ENCODE measurements around the gene SLC5A10.

SLC5A10 gene

DNA sequence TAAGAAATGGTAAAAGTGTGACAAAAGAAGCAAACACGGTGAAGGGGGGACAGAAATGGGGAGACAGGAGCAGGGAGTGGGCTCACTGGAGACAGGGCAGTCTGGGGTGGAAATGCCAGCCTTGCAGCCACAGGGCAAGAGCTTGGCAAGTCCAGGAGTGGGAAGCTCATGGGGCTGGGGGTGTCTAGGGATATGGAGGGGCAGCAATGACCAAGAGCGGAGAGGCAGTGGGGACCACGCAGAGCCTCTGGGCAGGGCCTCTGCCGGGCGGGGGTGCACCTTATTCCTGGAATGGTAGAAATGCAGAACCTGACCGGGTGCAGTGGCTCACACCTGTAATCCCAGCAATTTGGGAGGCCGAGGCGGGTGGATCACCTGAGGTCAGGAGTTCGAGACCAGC is 12.6 kb downstream of the SLC5A10 start:
- no peak for DNase-seq (ENCODE audit: low spot score)

DNA sequence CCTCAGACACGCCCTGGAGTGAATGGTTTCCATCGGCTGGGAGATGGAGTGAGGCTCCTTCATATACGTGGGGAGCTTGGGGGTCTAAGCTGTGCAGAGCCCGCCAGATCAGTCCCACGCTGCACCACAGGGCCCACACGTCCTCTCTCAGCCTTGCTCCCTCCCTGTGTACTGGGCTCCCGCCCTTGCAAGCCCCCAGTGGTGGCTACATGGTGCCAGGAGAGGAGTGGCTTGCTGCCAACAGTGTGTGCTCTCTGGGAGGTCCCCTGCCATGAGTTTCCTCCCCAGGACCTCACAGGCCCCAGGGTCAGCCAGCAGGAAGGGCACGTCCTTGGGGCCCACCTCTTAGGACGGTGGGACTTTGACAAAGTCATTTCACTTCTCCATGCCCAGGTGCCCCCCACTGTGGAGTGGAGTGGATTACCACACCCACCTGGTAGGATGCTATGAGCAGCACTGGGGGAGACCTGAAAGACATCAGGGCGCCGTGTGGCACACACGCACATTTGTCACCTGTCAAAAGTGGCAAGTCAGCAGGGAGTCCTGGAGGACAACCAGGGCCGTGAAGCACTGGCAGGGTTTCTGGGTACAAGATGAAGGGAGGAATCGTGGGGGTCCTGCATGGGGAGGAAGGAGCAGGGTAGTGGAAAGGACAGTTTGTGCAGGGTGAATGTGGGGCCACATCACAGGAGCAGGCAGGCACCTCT is 13.7 kb downstream of the SLC5A10 start:
- DNase-seq (ENCODE audit: low spot score): no peak

DNA sequence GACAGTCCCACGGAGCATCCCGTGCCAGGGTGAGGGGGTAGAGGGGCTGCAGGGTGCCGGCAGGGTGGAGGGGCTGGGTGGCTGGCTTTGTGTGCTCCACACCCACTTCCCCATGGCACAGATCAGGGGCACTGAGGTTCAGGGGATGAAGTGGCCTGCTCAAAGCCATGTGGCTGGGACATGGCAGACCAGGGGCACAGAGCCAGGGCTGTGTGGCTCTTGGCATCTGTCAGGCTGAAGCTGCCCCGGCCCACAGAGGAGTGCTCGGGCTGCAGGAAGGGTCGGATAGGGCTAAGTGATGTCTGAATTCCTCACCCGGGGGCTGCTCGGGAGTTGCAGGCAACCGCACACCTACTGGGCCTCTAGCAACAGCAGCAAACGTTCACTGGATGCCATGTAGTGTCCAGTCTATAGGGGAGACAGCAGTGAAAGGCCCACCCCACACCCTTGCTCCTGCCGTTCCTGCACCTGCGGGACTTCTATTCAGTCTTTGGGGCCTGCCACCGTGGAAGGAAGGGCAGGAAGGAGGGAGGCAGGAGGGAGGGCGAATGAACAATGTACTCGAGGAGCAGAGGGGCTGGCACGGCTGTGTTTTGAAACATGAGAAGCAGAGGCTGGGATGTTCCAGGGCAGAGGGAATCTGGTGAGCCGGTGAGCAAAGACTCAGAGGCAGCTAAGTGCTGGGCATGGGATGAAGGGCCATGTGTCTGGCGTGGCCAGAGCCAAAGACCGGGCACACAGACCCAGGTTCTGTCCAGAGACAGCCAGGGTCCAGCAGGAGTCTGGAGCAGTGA is 15.1 kb downstream of the SLC5A10 start:
- no peak for DNase-seq (ENCODE audit: low spot score)

DNA sequence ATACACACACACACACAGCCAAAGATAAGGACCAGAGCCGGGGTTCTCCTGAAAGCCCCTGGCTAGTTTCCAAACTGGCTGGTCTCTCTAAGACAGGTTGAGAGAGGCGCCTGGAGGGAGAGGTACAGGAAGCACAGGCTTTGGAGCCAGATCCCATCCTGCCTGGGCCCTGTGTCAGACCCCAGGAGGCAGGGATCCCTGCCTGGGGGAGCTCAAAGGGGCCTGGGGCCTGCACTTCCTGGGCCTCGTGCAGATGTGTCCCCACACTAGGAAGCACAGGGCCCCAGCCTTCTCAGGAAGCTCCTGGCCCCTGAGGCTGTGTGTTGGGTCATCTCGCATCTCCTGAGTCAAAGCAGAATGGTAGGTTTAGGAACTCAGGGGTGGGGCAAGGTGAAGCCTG is 16.0 kb downstream of the SLC5A10 start:
- no peak for DNase-seq (ENCODE audit: low spot score)

DNA sequence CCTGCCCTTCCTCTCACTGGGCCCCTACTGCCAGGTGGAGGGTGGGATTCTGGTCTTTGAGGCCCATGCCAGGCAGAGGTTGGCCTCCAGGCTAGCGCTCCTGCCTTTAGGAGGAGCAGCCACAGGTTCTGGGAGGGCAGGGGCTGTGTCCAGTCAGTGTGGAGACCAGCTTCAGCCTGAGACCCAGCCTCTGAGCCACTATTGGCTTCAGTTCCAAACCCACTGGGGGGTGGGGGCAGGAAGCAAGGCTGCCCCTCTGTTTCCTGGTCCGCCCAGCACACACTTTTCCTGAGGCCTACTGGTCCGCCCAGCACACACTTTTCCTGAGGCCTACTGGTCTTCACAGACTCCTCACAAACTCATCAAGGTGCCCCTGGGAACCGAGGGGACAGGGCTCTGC is 16.4 kb downstream of the SLC5A10 start:
- DNase-seq (ENCODE audit: low spot score): no peak

DNA sequence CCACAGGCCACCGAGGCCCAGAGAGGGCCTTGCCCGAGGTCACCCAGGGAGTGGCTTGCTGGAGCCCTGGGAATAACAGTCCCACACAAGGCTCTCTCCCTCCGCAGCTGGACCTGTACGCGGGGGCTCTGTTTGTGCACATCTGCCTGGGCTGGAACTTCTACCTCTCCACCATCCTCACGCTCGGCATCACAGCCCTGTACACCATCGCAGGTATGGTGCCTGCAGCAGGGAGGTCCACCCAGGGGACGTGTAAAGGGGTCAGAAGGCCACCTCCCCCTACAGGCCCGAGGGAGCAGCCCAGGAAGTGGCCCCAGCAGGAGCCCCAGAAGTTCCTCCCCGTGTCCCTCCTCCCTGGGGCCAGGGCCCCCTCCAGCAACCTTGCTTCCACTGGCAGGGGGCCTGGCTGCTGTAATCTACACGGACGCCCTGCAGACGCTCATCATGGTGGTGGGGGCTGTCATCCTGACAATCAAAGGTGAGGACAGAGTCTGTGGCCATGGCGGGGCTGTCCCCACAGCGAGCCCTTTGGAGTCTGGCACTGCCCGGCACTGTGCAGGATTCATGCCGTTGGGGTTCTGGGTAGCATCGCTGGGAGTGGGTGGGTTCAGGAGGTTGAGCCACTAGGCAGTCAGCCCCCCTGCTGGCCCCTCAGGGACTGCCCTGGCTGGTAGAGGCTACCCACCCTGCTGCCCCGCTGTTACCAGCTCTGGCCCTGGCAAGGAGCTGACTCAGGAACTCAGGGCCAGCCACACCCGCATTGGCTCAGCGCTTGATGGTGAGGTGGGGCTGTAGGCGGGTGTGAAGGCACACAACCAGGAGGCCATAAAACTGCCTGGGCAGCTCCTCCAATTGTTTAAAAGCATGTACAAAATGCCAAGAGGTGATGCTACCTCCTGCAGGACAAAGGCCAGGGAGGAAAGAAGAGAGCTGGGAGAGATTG is 17.3 kb downstream of the SLC5A10 start:
- no peak for DNase-seq (ENCODE audit: low spot score)

DNA sequence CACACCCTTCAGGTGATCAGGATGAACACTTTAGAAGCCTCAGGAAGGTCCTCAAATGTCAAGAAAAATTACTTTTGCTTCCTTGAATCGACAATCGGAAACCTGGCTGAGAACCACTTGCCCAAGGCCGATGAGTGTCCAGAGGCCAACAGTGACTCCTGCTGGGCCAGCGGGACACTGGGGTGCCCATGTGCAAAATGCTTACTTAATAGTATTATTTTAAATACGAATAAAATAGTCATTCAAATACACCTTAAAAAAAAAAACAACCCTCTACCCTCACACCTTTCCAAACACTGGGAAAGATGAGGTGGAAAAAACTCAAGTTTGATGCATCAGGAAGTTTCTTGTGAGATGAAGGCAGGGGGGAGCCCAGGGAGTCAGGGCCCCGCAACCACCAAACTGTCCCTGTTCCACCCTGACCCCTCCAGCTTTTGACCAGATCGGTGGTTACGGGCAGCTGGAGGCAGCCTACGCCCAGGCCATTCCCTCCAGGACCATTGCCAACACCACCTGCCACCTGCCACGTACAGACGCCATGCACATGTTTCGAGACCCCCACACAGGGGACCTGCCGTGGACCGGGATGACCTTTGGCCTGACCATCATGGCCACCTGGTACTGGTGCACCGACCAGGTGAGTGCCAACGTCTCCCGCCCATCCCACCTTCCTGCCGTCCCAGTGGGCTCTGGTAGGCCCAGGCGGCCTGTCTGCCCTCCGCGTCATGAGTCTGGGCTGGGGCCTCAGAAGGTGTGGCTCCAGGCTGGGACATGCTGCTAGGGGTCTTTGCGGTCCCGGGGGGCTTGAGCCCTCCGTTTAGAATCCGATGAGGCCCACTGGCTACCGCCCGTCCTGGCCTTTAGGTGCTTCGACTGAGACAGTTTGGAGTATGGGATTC is 18.9 kb downstream of the SLC5A10 start:
- no peak for DNase-seq (ENCODE audit: low spot score)

DNA sequence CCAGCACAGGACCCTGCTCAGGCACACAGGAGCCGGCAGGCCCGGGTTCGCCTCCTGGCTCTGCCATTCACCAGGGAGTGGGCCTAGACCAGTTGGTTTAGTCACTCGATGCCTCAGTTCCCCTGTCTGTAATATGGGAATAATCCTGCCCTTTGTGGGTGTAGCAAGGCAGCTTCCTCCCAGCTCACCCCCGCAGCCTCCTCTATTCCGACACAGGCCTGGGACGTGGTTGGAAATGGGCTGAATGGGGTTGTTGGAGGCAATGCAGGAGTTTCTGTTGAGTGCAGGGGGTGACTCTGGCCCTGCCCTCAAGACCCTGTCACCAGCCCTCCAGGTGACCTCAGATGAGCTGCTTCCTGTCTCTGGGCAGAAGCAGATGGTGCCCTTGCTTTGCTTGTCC is 19.8 kb downstream of the SLC5A10 start:
- DNase-seq (ENCODE audit: low spot score): no peak

DNA sequence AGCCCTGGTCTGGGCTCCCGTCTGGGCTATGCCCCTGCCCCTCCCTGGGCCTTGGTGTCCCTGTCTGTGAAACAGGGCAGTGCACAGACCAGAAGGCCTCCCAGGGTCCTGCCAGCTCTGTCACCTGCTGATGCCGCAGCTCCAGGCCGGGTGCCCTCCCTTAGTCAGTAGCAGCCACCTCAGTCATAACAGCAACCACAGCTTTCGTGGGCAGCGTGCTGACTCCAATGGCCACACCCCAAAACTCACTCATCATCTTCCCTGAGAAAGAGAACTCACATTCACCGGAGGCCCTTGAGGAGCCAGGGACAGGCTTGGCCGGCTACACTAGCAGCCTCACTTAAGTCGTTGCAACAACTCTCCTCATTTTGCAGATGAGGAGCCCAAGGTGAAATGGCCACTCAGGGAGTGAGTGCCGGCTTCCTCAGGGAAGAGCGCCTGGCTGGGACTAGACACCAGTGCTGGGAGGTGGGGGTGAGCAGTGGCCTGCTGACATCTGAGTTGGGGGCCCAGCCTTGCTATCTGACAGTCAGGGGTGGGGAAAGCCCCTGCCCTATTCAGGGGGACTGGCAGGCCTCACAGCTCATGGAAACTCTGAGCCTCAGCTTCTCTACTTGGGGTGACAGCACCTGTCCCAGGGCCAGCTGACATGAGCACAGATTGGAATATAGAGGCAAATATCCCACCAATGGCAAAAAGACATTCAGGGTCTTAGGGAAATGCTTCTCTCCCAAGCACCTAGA is 22.6 kb downstream of the SLC5A10 start:
- DNase-seq (ENCODE audit: low spot score): no peak

DNA sequence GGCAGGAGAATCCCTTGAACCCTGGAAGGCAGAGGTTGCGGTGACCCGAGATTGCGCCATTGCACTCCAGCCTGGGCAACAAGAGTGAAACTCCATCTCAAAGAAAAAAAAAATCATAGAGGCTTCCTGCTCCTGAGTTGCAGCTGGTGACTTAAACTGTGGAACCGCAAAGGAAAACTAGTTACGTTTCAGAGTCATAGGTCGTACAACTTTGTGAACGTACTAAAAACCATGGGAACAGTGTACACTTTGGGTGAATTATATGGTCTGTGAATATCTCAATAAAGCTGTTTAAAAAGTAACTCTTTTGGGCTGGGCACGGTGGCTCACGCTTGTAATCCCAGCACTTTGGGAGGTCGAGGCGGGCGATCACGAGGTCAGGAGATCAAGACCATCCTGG is 23.6 kb downstream of the SLC5A10 start:
- no peak for DNase-seq (ENCODE audit: low spot score)

DNA sequence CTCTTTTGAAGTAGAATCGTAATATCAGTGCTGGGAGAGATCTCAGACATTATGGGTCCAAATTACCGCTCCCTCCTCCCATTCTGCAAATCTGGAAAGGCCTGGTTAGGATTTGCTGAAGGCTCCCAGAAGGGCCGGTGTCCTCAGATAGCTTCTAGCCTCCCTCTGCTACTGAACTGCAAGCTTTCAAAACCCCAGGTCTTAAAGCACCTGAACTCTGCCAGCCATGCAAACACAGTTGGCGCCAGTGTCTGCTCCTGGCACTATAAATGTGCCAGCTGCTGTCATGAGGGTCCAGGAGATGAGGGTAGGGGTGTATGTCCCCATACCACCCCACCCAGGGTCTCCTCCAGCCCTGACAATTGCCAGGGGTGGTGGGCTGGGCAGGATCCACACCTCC is 24.2 kb downstream of the SLC5A10 start:
- DNase-seq (ENCODE audit: low spot score): no peak

DNA sequence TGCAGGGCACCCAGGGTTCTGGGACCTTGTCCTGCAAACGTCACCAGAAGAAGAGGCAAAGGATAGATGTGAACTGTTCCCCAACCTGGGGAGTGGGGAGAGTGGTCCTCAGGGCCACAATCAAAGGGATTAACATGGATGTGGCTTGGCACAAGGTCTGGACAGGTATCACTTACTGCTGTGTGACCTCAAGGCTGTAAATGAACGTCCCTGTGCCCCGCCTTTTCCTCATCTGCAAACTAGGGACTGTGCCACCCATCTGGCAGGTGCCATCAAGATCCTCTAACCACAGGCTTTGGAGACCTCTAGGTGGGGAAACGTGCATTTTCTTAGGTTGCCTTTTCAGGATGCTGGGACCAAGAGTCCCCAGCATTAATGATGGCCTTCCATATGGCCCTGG is 25.1 kb downstream of the SLC5A10 start:
- DNase-seq (ENCODE audit: low spot score): no peak

DNA sequence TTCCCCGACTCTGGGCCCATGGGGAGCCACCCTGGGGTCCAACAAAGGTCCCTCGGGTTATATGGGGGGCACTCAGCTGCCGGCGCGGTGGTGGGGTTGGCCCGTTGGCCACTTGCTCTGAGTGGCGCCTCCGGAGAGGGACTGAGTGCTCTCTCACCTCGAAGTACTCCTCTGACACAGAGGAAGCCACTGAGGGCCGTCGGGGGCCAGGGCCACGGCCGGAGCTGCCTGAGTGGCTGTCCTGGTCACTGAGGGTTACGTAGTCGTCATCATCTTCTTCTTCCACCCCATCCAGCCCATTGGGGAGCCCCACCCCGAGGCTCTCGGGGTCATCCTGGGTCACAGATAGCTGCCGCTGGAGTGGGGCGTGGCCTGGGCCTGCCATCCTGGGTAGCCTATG is 25.7 kb downstream of the SLC5A10 start:
- no peak for DNase-seq (ENCODE audit: low spot score)

DNA sequence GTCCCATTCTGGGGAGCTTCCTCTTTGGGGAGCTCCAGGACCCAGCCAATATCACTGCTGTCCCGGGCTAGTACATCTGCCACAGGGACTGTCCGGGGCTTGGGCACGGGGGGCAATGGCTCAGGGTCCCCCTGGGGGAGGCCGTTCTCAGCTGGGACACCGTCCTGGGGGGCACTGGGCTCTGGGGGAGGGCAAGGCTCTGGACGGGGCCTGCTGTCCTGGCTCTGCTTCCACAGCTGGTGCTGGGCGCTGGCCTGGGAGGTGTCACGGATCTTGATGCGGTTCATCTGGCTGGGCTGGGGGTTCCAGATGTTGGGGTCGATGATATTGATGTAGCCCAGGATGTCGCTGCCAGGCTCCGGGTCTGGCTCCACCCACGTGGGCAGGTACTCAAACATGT is 26.1 kb downstream of the SLC5A10 start:
- DNase-seq (ENCODE audit: low spot score): no peak

DNA sequence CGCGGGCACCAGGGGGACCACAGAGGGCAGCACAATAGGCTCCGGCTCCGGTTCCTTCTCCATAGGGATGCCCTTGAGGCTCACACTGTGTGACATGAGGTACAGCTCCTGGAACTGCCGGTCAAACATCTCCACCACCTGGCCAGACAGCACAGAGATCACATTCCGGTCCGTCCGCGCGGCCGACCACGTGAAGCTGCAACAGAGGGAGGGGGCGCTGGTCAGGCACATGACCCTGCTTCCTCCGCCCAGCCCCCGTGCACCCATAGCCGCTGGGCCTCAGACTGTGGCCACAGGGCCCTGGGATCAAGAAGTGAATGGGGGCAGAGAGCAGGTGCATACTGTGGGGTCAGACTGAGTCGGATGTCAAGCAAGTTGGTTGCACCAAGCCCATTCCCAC is 26.7 kb downstream of the SLC5A10 start:
- DNase-seq (ENCODE audit: low spot score): no peak

DNA sequence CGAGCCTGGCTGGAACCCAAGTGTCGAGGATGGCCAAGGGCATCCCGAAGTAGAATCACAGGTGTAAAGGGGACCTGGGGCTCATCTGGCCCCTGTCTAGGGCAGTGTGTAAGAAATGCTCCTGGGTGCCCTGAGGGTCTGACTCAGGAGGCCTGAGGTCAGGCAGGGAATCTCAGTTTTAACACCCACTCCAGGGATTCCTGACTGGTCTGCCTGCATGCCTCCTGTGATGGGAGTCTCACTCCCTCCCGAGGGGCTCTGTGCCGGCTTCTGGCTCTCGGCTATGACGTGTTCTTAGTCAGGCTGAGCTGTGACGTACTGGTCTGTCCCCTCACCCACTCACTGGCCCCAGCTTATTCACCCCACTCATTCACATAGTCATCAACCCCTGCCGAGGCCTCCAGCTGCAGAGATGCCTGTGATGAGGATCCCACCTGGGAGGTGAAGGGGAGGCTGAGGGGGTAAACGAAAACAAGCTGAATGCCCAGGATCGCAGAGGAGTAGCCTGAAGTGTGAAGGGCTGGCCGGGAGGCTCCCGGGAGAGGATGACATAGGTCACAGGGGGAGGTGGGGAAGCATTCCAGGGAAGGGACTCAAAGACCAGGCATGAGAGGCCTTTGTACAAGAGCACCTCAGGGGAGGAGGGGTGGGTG is 28.8 kb downstream of the SLC5A10 start:
- no peak for DNase-seq (ENCODE audit: low spot score)

DNA sequence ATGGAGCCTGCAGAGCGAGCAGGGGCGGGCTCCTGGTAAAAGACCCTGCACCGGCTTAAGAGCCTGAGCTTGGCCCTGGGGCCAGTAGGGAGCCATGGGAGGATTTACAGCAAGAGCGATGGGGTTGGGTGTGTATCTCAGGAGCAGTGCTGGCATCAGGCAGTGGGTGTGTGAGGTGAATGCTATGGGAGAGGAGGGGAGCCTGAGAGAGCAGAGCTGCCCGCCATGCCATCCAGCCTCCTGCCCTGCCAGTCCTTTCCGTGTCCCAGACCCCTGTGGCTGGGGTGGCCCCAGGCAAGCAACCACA is 29.3 kb downstream of the SLC5A10 start:
- no peak for DNase-seq (ENCODE audit: low spot score)

DNA sequence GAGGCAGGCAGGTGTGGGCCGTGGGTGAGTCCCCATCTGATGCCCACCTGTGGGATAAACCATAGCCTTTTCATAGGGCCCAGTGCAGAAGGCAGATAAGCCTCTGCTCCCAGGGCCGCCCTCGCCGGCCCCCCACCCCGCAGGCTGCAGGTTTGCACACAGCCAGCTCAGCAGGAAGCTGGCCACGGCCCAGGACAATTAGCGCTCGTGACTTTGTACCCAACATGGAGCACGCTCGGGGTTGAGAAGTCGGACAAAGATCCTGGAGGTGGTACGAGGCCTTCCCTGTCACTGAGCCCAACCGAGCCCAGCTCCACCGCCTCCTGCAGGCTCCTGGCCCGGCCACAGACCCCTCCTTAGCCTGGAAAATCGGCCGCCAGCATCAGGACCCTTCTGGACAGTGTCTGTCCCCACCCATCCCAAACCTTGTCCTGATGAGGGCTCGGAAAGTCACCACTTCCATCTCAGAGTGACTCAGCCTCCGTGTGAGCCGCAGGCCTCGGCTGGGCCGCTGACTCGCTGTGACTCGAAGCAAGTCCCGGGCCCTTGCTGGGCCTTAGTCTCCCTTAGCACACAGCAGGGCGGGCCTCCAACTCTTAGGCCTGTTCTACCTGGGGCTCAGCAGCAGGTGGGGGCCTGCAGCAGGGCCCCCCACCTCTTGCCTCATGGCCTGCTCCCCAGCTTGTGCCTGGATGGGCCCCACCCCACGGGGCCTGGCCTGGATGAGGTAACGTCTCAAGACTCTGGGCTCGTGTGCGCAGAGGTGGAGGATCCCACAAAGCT is 29.9 kb downstream of the SLC5A10 start:
- no peak for DNase-seq (ENCODE audit: low spot score)

DNA sequence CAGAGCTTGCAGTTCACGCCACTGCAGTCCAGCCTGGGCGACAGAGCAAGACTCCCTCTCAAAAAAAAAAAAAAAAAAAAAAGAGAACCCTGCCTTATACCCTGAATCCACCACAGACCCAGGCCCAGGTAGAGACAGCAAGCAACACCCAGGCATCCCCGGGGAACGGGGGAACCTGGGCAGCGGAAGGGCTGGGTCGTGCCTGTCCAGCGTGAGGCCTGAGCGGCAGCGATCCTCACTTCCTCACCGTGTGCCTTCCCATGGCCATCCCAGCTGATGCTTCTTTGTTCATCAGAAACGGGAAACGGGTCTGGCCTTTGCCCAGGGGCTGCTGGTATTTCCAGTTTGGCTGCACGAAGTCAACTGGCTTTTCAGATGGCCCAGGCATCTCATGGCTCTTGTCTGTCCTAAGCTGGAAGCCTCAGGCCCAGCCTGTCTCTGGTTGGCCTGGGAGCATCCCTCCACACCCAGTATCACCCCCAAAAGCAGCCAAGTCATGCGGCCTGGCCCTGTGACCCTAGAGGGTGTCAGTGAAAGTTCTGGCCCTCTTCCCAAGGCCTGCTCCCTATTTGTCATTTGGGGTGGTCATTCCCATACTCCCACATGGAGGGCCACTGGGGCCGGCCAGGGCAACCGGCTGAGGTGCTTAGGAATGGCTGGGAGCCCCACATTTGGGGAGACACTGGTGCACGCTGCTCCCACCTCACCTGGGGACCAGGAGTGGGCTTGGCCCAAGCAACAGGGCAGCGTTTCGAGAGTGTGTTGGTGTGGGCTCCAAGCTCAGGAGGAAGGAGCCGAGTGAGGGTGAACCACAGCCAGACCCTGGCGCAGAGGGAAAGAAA is 32.5 kb downstream of the SLC5A10 start:
- DNase-seq (ENCODE audit: low spot score): no peak

Data from left forelimb (tissue), 1 donor.